ENCODE data around the gene FNIP1.
"Not testable (repeated sequence)": the region's sequence is repeated elsewhere in the genome, so short reads cannot be mapped to it uniquely, and the experiment has no call there.

Gene FNIP1

DNA sequence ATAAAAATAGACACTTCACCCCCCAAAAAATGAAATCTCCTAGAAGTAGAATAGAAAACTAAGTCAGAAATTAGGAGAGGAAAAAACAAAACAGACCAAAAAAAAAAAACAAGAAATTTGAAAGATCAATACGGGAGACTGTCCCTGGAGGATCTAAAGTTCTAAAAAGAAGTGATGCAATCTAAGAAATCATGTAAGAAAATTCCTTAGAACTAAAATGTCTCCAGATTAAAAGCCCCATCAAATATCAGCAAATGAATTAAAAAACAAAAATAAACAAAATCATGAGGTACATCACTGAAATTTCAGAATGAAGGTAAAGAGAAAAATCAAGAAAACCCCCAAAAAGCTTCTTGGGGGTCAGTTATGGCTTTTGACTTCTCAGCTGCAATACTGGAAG is 13.5 kb downstream of the FNIP1 start:
- peaks cover 84% of the 10 kb centered on the region for H3K79me2 ChIP-seq (ENCODE audit: insufficient read depth, low read length)

DNA sequence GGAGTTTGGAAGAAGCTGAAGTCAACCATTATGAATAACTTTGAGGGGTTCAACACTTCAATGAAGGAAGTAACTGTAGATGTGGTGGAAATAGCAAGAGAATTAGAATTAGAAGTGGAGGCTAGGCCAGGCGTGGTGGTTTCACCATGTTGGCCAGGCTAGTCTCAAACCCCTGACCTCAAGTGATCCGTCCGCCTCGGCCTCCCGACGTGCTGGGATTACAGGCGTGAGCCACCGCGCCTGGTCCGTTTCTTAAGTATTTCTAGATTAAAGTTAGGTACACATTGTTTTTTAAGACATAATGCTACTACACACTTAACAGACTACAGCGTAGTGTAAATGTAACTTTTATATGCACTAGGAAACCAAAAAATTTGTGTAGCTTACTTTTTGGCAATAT is 14.1 kb downstream of the FNIP1 start:
- H3K27ac ChIP-seq (ENCODE audit: low read depth, low read length): no peak overlapping the region
- no peaks in the 10 kb centered on the region for H3K9me2 ChIP-seq (replicated peaks; ENCODE audit: insufficient read depth, low read length)
- no peaks in the 10 kb centered on the region for H3K9me3 ChIP-seq (ENCODE audit: insufficient read depth, low read length)
- H3K79me2 ChIP-seq (ENCODE audit: insufficient read depth, low read length): peaks cover 85% of the 10 kb centered on the region
- no peak overlapping the region for H3K4me3 ChIP-seq (ENCODE audit: insufficient read depth, low read length, poor library complexity, severe bottlenecking)
- peaks cover 8% of the 10 kb centered on the region; the same call in 1 of the 2 replicates for H4K20me1 ChIP-seq (ENCODE audit: low read depth, low read length)
- TF ChIP-seq EZH2phosphoT487 (conservative IDR thresholded peaks at IDR 0.05; ENCODE audit: low read length): no peak
- TF ChIP-seq, protein P1, sequence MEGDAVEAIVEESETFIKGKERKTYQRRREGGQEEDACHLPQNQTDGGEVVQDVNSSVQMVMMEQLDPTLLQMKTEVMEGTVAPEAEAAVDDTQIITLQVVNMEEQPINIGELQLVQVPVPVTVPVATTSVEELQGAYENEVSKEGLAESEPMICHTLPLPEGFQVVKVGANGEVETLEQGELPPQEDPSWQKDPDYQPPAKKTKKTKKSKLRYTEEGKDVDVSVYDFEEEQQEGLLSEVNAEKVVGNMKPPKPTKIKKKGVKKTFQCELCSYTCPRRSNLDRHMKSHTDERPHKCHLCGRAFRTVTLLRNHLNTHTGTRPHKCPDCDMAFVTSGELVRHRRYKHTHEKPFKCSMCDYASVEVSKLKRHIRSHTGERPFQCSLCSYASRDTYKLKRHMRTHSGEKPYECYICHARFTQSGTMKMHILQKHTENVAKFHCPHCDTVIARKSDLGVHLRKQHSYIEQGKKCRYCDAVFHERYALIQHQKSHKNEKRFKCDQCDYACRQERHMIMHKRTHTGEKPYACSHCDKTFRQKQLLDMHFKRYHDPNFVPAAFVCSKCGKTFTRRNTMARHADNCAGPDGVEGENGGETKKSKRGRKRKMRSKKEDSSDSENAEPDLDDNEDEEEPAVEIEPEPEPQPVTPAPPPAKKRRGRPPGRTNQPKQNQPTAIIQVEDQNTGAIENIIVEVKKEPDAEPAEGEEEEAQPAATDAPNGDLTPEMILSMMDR (IDR thresholded peaks at IDR 0.05; ENCODE audit: insufficient read depth, low read length, poor library complexity, severe bottlenecking): no peak
- no peaks in the 10 kb centered on the region for H3K36me3 ChIP-seq (ENCODE audit: low read length)
- H3K9ac ChIP-seq (ENCODE audit: low read length): no peak overlapping the region
- H3K27me3 ChIP-seq (ENCODE audit: low read length): no peaks in the 10 kb centered on the region
- no peak overlapping the region for H2AFZ ChIP-seq (ENCODE audit: low read depth, low read length, severe bottlenecking)
- no peak overlapping the region for H3K4me2 ChIP-seq (ENCODE audit: low read depth, low read length, poor library complexity, severe bottlenecking)
- no peaks in the 10 kb centered on the region for H3F3A ChIP-seq (ENCODE audit: insufficient read depth)

More for the DNA sequence above, 13.5 kb downstream of the FNIP1 start:
- TF ChIP-seq EZH2phosphoT487 (conservative IDR thresholded peaks at IDR 0.05; ENCODE audit: low read length): no peak
- TF ChIP-seq, protein P1 (IDR thresholded peaks at IDR 0.05; ENCODE audit: insufficient read depth, low read length, poor library complexity, severe bottlenecking): no peak
- H3K9me2 ChIP-seq (replicated peaks; ENCODE audit: insufficient read depth, low read length): no peaks in the 10 kb centered on the region
- no peaks in the 10 kb centered on the region for H3K36me3 ChIP-seq (ENCODE audit: low read length)
- no peak overlapping the region for H3K27ac ChIP-seq (ENCODE audit: low read depth, low read length)
- no peaks in the 10 kb centered on the region for H3K27me3 ChIP-seq (ENCODE audit: low read length)
- H3K4me2 ChIP-seq (ENCODE audit: low read depth, low read length, poor library complexity, severe bottlenecking): no peak overlapping the region
- no peak overlapping the region for H3K4me3 ChIP-seq (ENCODE audit: insufficient read depth, low read length, poor library complexity, severe bottlenecking)
- H3K9me3 ChIP-seq (ENCODE audit: insufficient read depth, low read length): no peaks in the 10 kb centered on the region
- H4K20me1 ChIP-seq (ENCODE audit: low read depth, low read length): peaks cover 3% of the 10 kb centered on the region; the same call in 1 of the 2 replicates
- H3F3A ChIP-seq (ENCODE audit: insufficient read depth): no peaks in the 10 kb centered on the region
- H2AFZ ChIP-seq (ENCODE audit: low read depth, low read length, severe bottlenecking): no peak overlapping the region
- H3K9ac ChIP-seq (ENCODE audit: low read length): no peak overlapping the region

DNA sequence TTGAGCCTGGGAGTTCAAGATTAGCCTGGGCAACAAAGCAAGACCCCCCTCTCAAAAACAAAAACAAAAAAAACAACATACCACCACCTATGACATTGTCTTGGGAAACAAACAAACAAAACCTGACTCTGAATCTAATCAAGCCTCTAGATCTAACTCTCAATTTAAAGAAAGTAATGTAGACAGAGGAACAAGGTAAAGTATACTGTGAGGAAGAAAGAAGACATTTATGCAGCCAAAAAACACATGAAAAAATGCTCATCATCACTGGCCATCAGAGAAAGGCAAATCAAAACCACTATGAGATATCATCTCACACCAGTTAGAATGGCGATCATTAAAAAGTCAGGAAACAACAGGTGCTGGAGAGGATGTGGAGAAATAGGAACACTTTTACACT is 18.7 kb downstream of the FNIP1 start:
- not testable (repeated sequence) for H3K27me3 ChIP-seq (ENCODE audit: low read length); H3K27ac ChIP-seq (ENCODE audit: low read depth, low read length); H3F3A ChIP-seq (ENCODE audit: insufficient read depth); H3K36me3 ChIP-seq (ENCODE audit: low read length); H2AFZ ChIP-seq (ENCODE audit: low read depth, low read length, severe bottlenecking); H3K4me3 ChIP-seq (ENCODE audit: insufficient read depth, low read length, poor library complexity, severe bottlenecking); H3K9ac ChIP-seq (ENCODE audit: low read length); H3K9me3 ChIP-seq (ENCODE audit: insufficient read depth, low read length); H3K9me2 ChIP-seq (replicated peaks; ENCODE audit: insufficient read depth, low read length); H3K4me2 ChIP-seq (ENCODE audit: low read depth, low read length, poor library complexity, severe bottlenecking)
- peaks cover 87% of the 10 kb centered on the region for H3K79me2 ChIP-seq (ENCODE audit: insufficient read depth, low read length)
- peaks cover 25% of the 10 kb centered on the region for H4K20me1 ChIP-seq (ENCODE audit: low read depth, low read length)

DNA sequence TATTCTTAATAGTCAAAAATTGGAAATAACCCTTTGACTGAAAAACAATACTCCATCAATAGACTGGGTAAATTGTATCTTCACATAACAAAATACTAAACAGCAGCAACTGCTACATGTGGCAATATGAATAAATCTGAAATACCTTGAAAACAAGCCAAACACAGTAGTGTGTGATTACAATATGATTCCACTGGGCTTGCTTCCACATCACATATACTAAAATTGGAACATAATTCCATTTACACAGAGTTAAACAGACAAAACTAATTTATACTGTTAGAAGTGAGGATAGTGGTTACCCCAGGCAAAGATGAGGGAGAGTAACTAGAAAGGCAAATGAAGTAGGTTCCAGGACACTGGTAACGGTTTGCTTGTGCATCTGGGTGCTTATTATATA is 20.4 kb downstream of the FNIP1 start:
- Histone ChIP-seq H3K36me3 (ENCODE audit: low read length) (no peaks in the 10 kb centered on the region), H3K9ac (ENCODE audit: low read length) (no peak overlapping the region), H2AFZ (ENCODE audit: low read depth, low read length, severe bottlenecking) (no peak overlapping the region), H3K4me3 (ENCODE audit: insufficient read depth, low read length, poor library complexity, severe bottlenecking) (no peak overlapping the region), H3F3A (ENCODE audit: insufficient read depth) (no peaks in the 10 kb centered on the region), H3K27ac (ENCODE audit: low read depth, low read length) (no peak overlapping the region), H3K9me3 (ENCODE audit: insufficient read depth, low read length) (no peaks in the 10 kb centered on the region), H3K79me2 (ENCODE audit: insufficient read depth, low read length) (peaks cover 86% of the 10 kb centered on the region), H3K4me2 (ENCODE audit: low read depth, low read length, poor library complexity, severe bottlenecking) (no peak overlapping the region), H3K27me3 (ENCODE audit: low read length) (no peaks in the 10 kb centered on the region), H4K20me1 (ENCODE audit: low read depth, low read length) (peaks cover 37% of the 10 kb centered on the region), H3K9me2 (replicated peaks; ENCODE audit: insufficient read depth, low read length) (no peaks in the 10 kb centered on the region)
- TF ChIP-seq, protein P1 (IDR thresholded peaks at IDR 0.05; ENCODE audit: insufficient read depth, low read length, poor library complexity, severe bottlenecking): no peak
- TF ChIP-seq EZH2phosphoT487 (conservative IDR thresholded peaks at IDR 0.05; ENCODE audit: low read length): no peak

All from SU-DHL-6 (cell line).